ENCODE results near the gene EXOC8.

EXOC8 gene

GRCh38 chr1:231315887-231316286 is 21.8 kb downstream of the EXOC8 start:
- DNase-seq (ENCODE audit: low read depth) = peak; percentile 42

- DNase-seq (ENCODE audit: low read depth) = no peak
These were observed 24.0 kb downstream of the EXOC8 start for GRCh38 chr1:231313661-231314060.

- DNase-seq (ENCODE audit: low read depth) = no peak
These were observed 25.2 kb downstream of the EXOC8 start for GRCh38 chr1:231312432-231312788.

- DNase-seq (ENCODE audit: low read depth) = no peak
These were observed 25.8 kb downstream of the EXOC8 start for GRCh38 chr1:231311720-231312431.

- no peak for DNase-seq (ENCODE audit: low read depth)
These were observed 27.2 kb downstream of the EXOC8 start for GRCh38 chr1:231310391-231310934.

- no peak for DNase-seq (ENCODE audit: low read depth)
These were observed 35.7 kb downstream of the EXOC8 start for GRCh38 chr1:231301990-231302389.

GRCh38 chr1:231295938-231296337 is 41.7 kb downstream of the EXOC8 start:
- no peak for DNase-seq (ENCODE audit: low read depth)

GRCh38 chr1:231286603-231287002 is 51.0 kb downstream of the EXOC8 start:
- DNase-seq (ENCODE audit: low read depth) = no peak

GRCh38 chr1:231284441-231284840 is 53.2 kb downstream of the EXOC8 start:
- no peak for DNase-seq (ENCODE audit: low read depth)
